Activated naive CD4-positive, alpha-beta T cell treated with anti-CD3 and anti-CD28 coated beads for 36 hours (primary cell): ENCODE data around the gene PLEK2. TPM values are rescaled to one million over a fixed set of nuclear protein-coding genes. Genes with fewer than 3 reads are reported as not detected.

Experiments
- CTCF ChIA-PET: fragments of 350-600 bp; sonication (Branson Sonifier 250); formaldehyde crosslinking; loops from one replicate; lab custom pipeline; 2021; ENCODE audit warnings: antibody characterized with exemption; lab: Charles Lee
- DNase-seq: peaks from one replicate; pipeline ENCODE4 v3.0.0-alpha.2; 2020
- H3K27ac Mint-ChIP-seq: one replicate; pipeline ENCODE4 v1.8.0; 2021; ENCODE audit warnings: mild to moderate bottlenecking, mixed read lengths
- H3K27me3 Mint-ChIP-seq: one replicate; pipeline ENCODE4 v1.8.0; 2021; ENCODE audit warnings: low read depth, mixed read lengths
- H3K36me3 Mint-ChIP-seq: one replicate; pipeline ENCODE4 v1.8.0; 2021; ENCODE audit warnings: low read depth, mixed read lengths
- H3K4me1 Mint-ChIP-seq: one replicate; pipeline ENCODE4 v1.8.0; 2021; ENCODE audit warnings: low read depth, mixed read lengths
- H3K4me3 Mint-ChIP-seq: one replicate; pipeline ENCODE4 v1.8.0; 2021; ENCODE audit warnings: mild to moderate bottlenecking, moderate library complexity, mixed read lengths
- H3K9me3 Mint-ChIP-seq: one replicate; pipeline ENCODE4 v1.8.0; 2021; ENCODE audit warnings: mixed read lengths
- intact Hi-C: fragments of 100-400 bp; cut with micrococcal nuclease; formaldehyde crosslinking; loops from one replicate; pipeline ENCODE4 v1.15.1; 2023
- total RNA-seq, 2 experiments: library from RNA; stranded (reverse); gene quantifications; one replicate each; pipeline ENCODE4 v1.2.3, GENCODE V29; 2021

The PLEK2 gene
- total RNA-seq, 2 experiments from 2014 or later: 2.2 to 3.2 TPM

DNA sequence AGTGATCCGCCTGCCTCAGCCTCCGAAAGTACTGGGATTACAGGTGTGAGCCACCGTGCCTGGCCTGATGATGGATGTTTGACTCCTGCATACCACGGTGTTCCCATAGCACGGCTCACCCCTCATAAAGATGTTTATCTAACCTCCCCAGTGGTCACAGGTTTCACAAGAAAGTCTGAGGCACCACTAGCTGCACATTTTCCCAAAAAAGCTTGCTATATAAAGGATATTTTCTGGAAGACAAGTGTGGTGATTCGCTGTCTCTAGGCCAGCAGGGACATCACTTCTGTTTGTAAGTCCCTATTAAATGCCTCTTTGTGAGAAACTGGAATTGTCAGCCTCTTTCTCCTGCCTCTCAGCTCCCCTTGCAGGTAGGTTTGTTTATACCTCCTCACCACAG lies 18.3 kb downstream of the PLEK2 start:
- no peaks in the 10 kb centered on the region for H3K27me3 Mint-ChIP-seq
- H3K4me3 Mint-ChIP-seq: no peak overlapping the region
- H3K9me3 Mint-ChIP-seq: no peaks in the 10 kb centered on the region
- H3K27ac Mint-ChIP-seq: no peak overlapping the region
- CTCF ChIA-PET: no interaction called here
- intact Hi-C loops: no loop called here
- H3K36me3 Mint-ChIP-seq: peaks cover 1% of the 10 kb centered on the region
- DNase-seq: no peak
- peaks cover 9% of the 10 kb centered on the region for H3K4me1 Mint-ChIP-seq

DNA sequence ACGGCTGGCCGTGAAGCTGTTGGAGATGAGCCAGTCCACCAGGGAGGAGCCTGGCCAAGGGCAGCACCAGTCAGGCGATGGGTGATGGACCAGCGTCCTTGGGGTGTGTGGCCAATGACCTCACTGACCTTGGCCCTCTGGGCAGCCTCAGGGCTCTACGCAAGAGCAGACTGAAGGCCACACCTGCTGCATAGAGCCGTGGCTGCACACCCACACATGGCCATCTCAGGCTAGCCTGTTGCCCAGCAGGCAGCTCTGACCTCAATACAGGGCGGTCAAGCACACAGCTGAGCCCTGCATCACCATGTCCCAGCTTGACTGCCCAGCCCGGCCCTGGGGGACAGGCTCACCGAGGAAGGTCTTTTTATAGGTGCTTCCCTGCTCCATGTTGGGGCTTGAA lies 19.2 kb downstream of the PLEK2 start:
- Mint-ChIP-seq H3K27ac (no peak overlapping the region), H3K36me3 (peaks cover 1% of the 10 kb centered on the region), H3K4me1 (peaks cover 9% of the 10 kb centered on the region), H3K9me3 (no peaks in the 10 kb centered on the region), H3K4me3 (no peak overlapping the region), H3K27me3 (no peaks in the 10 kb centered on the region)
- intact Hi-C loops: no loop called here
- DNase-seq: no peak
- CTCF ChIA-PET: no interaction called here

- peaks cover 1% of the 10 kb centered on the region for H3K36me3 Mint-ChIP-seq
- CTCF ChIA-PET: no interaction called here
- intact Hi-C loops: no loop called here
- peaks cover 9% of the 10 kb centered on the region for H3K4me1 Mint-ChIP-seq
- H3K4me3 Mint-ChIP-seq: no peak overlapping the region
- no peaks in the 10 kb centered on the region for H3K27me3 Mint-ChIP-seq
- H3K9me3 Mint-ChIP-seq: no peaks in the 10 kb centered on the region
- H3K27ac Mint-ChIP-seq: no peak overlapping the region
- no peak for DNase-seq
Measured at GRCh38 chr14:67392123-67392522, 19.8 kb downstream of the PLEK2 start.

- CTCF ChIA-PET: no interaction called here
- no peaks in the 10 kb centered on the region for H3K27me3 Mint-ChIP-seq
- no peak overlapping the region for H3K4me3 Mint-ChIP-seq
- H3K9me3 Mint-ChIP-seq: no peaks in the 10 kb centered on the region
- H3K27ac Mint-ChIP-seq: no peak overlapping the region
- DNase-seq: no peak
- H3K36me3 Mint-ChIP-seq: peaks cover 6% of the 10 kb centered on the region
- H3K4me1 Mint-ChIP-seq: peaks cover 9% of the 10 kb centered on the region
- intact Hi-C loops: no loop called here
Measured at GRCh38 chr14:67391268-67391667, 20.7 kb downstream of the PLEK2 start.

DNA sequence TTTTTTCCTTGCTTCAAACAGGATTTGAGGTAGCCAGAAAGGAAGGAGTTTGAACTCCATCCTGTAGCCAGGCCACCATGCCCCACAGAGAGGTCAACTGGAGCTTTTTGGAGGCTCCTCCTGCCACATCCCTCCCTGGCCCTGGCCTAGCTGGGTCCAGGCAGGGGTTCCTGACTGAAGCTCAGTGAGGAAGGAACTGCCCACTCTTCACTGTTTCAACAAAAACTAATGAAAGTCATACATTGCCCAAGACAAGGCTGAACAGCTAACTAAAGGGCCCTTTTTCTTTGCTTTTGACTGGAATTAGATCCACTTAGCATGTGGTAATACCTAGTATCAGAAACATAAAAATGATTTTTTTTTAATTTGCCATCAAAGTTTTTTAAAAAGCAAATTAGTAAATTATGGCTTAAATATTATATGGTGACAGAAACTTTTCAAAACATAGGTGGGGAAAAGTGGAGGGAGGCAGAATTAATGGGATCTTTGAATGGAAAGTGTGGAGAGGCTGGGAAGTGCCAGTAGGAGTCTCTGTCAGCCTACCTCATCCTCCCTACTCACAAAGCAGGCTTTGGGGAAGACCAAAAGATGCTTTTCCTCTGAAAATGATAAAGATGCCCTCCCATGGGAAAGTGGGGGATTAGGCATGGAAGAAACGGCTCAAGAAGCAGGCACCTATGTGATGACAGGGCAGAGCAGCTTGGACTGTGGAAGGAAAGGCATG lies 22.0 kb downstream of the PLEK2 start:
- H3K36me3 Mint-ChIP-seq: peaks cover 16% of the 10 kb centered on the region
- peaks cover 9% of the 10 kb centered on the region for H3K4me1 Mint-ChIP-seq
- CTCF ChIA-PET: interaction anchor here (0.9 kb wide), 1 partner anchor 15 kb away, joined by 3 read pairs; no protein-coding TSS in a partner anchor
- H3K4me3 Mint-ChIP-seq: no peak overlapping the region
- no peak for DNase-seq
- no peaks in the 10 kb centered on the region for H3K9me3 Mint-ChIP-seq
- intact Hi-C loops: no loop called here
- H3K27ac Mint-ChIP-seq: no peak overlapping the region
- no peaks in the 10 kb centered on the region for H3K27me3 Mint-ChIP-seq

GRCh38 chr14:67389275-67389674 lies 22.7 kb downstream of the PLEK2 start:
- DNase-seq: no peak
- Mint-ChIP-seq H3K9me3 (no peaks in the 10 kb centered on the region), H3K27me3 (no peaks in the 10 kb centered on the region), H3K4me3 (no peak overlapping the region), H3K4me1 (peaks cover 9% of the 10 kb centered on the region), H3K27ac (no peak overlapping the region), H3K36me3 (peaks cover 22% of the 10 kb centered on the region)
- intact Hi-C loops: no loop called here
- CTCF ChIA-PET: no interaction called here

DNA sequence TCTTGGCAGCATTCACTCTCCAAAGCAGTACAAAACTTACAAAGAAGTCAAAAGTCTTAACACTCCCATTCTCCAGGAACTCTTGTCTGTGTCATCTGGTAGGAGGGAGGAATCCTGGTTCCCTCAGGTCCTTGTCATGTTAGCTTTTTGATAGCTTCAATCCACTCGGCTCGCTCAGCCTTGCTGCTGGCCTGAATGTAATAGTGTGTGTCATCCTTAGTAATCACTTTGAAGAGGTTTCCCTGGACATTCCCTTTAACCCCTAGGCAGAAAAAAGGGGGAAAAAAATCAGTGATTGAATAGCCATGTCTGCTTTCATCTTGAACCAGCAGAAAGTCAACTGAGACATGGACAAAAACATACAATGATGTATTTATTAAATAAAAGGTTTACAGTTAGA lies 24.8 kb downstream of the PLEK2 start:
- CTCF ChIA-PET: no interaction called here
- Mint-ChIP-seq H3K27me3 (no peaks in the 10 kb centered on the region), H3K36me3 (peaks cover 30% of the 10 kb centered on the region), H3K9me3 (no peaks in the 10 kb centered on the region), H3K27ac (no peak overlapping the region), H3K4me1 (peaks cover 15% of the 10 kb centered on the region), H3K4me3 (no peak overlapping the region)
- intact Hi-C loops: no loop called here
- no peak for DNase-seq

DNA sequence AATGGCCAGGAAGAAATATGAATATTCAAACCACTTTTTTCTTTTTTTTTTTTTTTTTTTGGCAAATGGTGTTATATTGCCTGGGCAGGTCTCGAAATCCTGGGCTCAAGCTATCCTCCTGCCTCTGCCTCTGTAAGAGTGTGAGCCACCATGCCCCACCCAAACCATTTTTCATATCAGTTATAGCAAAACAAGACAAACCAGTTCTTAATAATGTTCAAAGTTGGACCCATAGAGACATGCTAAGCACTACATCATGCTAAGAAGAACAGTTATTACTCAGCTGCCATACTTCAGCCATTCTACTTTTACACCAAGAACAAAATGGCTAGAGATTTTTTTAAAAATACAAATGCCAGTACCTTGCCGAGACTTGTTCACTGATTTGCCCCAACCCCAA lies 26.3 kb downstream of the PLEK2 start:
- H3K4me3 Mint-ChIP-seq: no peak overlapping the region
- H3K27ac Mint-ChIP-seq: peak overlapping the region; percentile 24
- no peak for DNase-seq
- H3K27me3 Mint-ChIP-seq: no peaks in the 10 kb centered on the region
- H3K4me1 Mint-ChIP-seq: peaks cover 9% of the 10 kb centered on the region
- intact Hi-C loops: no loop called here
- no peaks in the 10 kb centered on the region for H3K9me3 Mint-ChIP-seq
- peaks cover 35% of the 10 kb centered on the region for H3K36me3 Mint-ChIP-seq
- CTCF ChIA-PET: interaction anchor here (1.2 to 1.6 kb wide), 3 partner anchors 26 to 319 kb away, joined by 3 to 5 read pairs (median 4); partner anchors contain the start of gene ATP6V1D

- Mint-ChIP-seq H3K4me3 (no peak overlapping the region), H3K36me3 (peaks cover 35% of the 10 kb centered on the region), H3K9me3 (no peaks in the 10 kb centered on the region), H3K27me3 (no peaks in the 10 kb centered on the region), H3K4me1 (peaks cover 8% of the 10 kb centered on the region), H3K27ac (peak overlapping the region; percentile 24)
- DNase-seq: no peak
- intact Hi-C loops: no loop called here
- CTCF ChIA-PET: interaction anchor here (1.5 to 1.6 kb wide), 2 partner anchors 25 to 186 kb away, joined by 4 to 5 read pairs; partner anchors contain the start of gene ATP6V1D
Measured at GRCh38 chr14:67385120-67385519, 26.8 kb downstream of the PLEK2 start.

GRCh38 chr14:67377916-67378315 lies 34.0 kb downstream of the PLEK2 start:
- intact Hi-C loops: no loop called here
- CTCF ChIA-PET: interaction anchor here (1.2 kb wide), 1 partner anchor 18 kb away, joined by 9 read pairs; the partner anchor contains the start of genes ATP6V1D and EIF2S1
- no peaks in the 10 kb centered on the region for H3K27me3 Mint-ChIP-seq
- no peaks in the 10 kb centered on the region for H3K9me3 Mint-ChIP-seq
- H3K4me3 Mint-ChIP-seq: no peak overlapping the region
- no peak overlapping the region for H3K27ac Mint-ChIP-seq
- peaks cover 31% of the 10 kb centered on the region for H3K36me3 Mint-ChIP-seq
- peaks cover 24% of the 10 kb centered on the region for H3K4me1 Mint-ChIP-seq
- DNase-seq: no peak

DNA sequence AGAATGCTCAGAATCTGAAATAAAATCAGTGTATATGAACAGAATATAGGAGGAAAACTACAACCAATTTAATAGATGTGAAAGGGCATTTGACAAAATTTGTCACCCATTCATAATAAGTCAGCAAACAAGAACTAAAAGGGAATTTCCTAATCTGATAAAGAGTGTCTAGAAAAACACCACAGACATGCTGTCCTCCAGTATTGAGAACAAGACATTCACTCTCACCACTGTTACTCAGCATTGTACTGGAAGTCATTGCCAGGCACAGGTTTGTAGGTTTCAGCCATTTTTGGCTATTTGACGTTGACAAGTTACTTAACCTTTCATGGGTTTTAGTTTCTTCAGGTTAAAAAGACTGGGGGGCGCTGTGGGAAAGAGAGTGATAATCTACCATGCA lies 38.6 kb downstream of the PLEK2 start:
- no peaks in the 10 kb centered on the region for H3K27me3 Mint-ChIP-seq
- no peak overlapping the region for H3K4me3 Mint-ChIP-seq
- DNase-seq: peak; percentile 40
- H3K4me1 Mint-ChIP-seq: peaks cover 40% of the 10 kb centered on the region
- CTCF ChIA-PET: no interaction called here
- no peaks in the 10 kb centered on the region for H3K9me3 Mint-ChIP-seq
- H3K27ac Mint-ChIP-seq: peak overlapping the region; percentile 82
- intact Hi-C loops: no loop called here
- peaks cover 19% of the 10 kb centered on the region for H3K36me3 Mint-ChIP-seq

DNA sequence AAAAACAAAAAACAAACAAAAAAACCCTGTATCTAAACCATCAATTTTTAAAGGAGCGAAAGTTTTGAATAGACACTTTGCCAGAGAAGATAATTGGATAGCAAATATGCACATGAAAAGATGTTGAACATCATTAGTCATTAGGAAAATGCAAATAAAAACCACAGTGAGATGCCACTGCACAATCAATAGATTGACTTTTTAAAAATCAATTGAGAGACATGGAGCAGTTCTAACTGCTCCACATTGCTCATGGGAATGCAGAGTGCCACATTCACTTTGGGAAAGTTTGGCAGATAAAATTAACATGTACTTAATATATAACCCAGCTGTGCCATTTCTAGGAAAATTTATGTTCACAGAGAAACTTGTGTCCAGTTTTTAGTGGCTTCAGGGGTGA lies 39.1 kb downstream of the PLEK2 start:
- H3K27me3 Mint-ChIP-seq: no peaks in the 10 kb centered on the region
- peak overlapping the region; percentile 35 for H3K27ac Mint-ChIP-seq
- H3K4me3 Mint-ChIP-seq: no peak overlapping the region
- DNase-seq: no peak
- H3K36me3 Mint-ChIP-seq: peaks cover 22% of the 10 kb centered on the region
- CTCF ChIA-PET: no interaction called here
- peaks cover 44% of the 10 kb centered on the region for H3K4me1 Mint-ChIP-seq
- no peaks in the 10 kb centered on the region for H3K9me3 Mint-ChIP-seq
- intact Hi-C loops: no loop called here
